Uterus (tissue), 2 donors: ENCODE measurements around the gene MINDY4.

Experiments
- CTCF ChIP-seq, 4 experiments: fragments of 200-600 bp in 2 of 4; fragments of 450-650 bp in 2 of 4; sonication (generic) in 2 of 4; IDR thresholded peaks; one replicate each; pipeline ENCODE4 v1.5.1; 2016 to 2019; ENCODE audit warnings: antibody characterized with exemption in 4 of 4, mild to moderate bottlenecking in 2 of 4, moderate library complexity in 1 of 4
- POLR2A ChIP-seq, 2 donors: fragments of 450-650 bp; IDR thresholded peaks; one replicate each; pipeline ENCODE4 v1.6.1; 2016; ENCODE audit warnings: antibody characterized with exemption in 2 of 2, mild to moderate bottlenecking in 1 of 2, moderate library complexity in 1 of 2

GRCh38 chr7:30890226-30890625 is 119.0 kb downstream of the MINDY4 start:
- TF ChIP-seq CTCF (IDR thresholded peaks at IDR 0.05) (no peak), POLR2A (IDR thresholded peaks at IDR 0.05) (no peak)
